K562 (cell line): Measurements from ENCODE around the gene COL23A1. TPM values are rescaled to one million over a fixed set of nuclear protein-coding genes. Genes with fewer than 3 reads are reported as not detected.

Source experiments
- ATAC-seq: fragments of 200-7000 bp; cut with Tn5 transposase; 3 replicates; pipeline ENCODE4 v1.9.1; 2020; ENCODE audit warnings: moderate library complexity
- BruUV-seq: library from RNA; stranded (reverse); fragments of 400-500 nt; replicated peaks from 2 replicates; lab custom pipeline; 2021; lab: Mats Ljungman, UMichigan
- CTCF ChIA-PET: fragments of 300-600 bp; formaldehyde crosslinking; extraction: SDS; loops from one replicate; lab custom pipeline; 2021; ENCODE audit warnings: low intra/inter-chr PET ratio; lab: Yijun Ruan, JAX
- POLR2A ChIA-PET: fragments of 300-600, 350-650 bp; sonication (Branson Sonifier 250); formaldehyde crosslinking; extraction: SDS; loops from one replicate; lab custom pipeline; 2021; ENCODE audit warnings: antibody characterized with exemption, inconsistent platforms; lab: Yijun Ruan, JAX
- DNase-seq, 4 experiments: peaks; one replicate each; pipeline versions ENCODE4 v3.0.0 to v3.0.0-alpha.2; 2011 to 2018; ENCODE audit warnings: low spot score in 3 of 4, mixed read lengths in 3 of 4; ENCODE audit errors: extremely low read depth in 1 of 4
- FAIRE-seq: peaks from 2 replicates; lab custom pipeline; 2011; peaks lifted over from hg19 to GRCh38; lab: Jason Lieb, UNC
- H2AFZ ChIP-seq: 2 replicates; pipeline ENCODE4 v1.6.0; 2011; ENCODE audit warnings: low read depth, low read length, control low read depth, inconsistent platforms
- H3K27ac ChIP-seq: fragments of 200-600 bp; 3 replicates; pipeline ENCODE4 v1.8.0; 2011; ENCODE audit warnings: low read depth, mild to moderate bottlenecking, control low read depth, inconsistent platforms, low read length, moderate library complexity, mixed read lengths; ENCODE audit errors: extremely low read depth
- H3K27me3 ChIP-seq, 2 experiments: fragments of 300-600 bp in 1 of 2; 2 replicates in 1 of 2; 3 replicates in 1 of 2; pipeline versions ENCODE4 v1.6.0 to v1.8.0; 2011; ENCODE audit warnings: inconsistent platforms in 2 of 2, low read length in 2 of 2, mild to moderate bottlenecking in 1 of 2, mixed read lengths in 1 of 2, moderate library complexity in 1 of 2; ENCODE audit not compliant: control insufficient read depth in 2 of 2, insufficient read depth in 2 of 2
- H3K36me3 ChIP-seq: fragments of 300-600 bp; 3 replicates; pipeline ENCODE4 v1.8.0; 2011; ENCODE audit warnings: mild to moderate bottlenecking, low read length, inconsistent platforms; ENCODE audit not compliant: control insufficient read depth, insufficient read depth
- H3K4me1 ChIP-seq, 2 experiments: fragments of 200-600 bp in 1 of 2; replicated peaks in 1 of 2; 2 replicates in 1 of 2; 3 replicates in 1 of 2; pipeline versions ENCODE4 v1.5.1 to v1.8.0; 2011; ENCODE audit warnings: inconsistent platforms in 2 of 2, low read length in 2 of 2, mild to moderate bottlenecking in 1 of 2, mixed read lengths in 1 of 2, moderate library complexity in 1 of 2; ENCODE audit not compliant: control insufficient read depth in 2 of 2, insufficient read depth in 2 of 2
- H3K4me2 ChIP-seq: 2 replicates; pipeline ENCODE4 v1.6.1; 2011; ENCODE audit warnings: low read length, control low read depth, inconsistent platforms, mixed read lengths; ENCODE audit not compliant: insufficient read depth
- H3K4me3 ChIP-seq: fragments of 200-600 bp; sonication (generic), shearing (Covaris generic); 2 replicates; pipeline ENCODE4 v1.5.1; 2016; ENCODE audit warnings: control low read depth, inconsistent platforms
- H3K79me2 ChIP-seq: fragments of 200-600 bp; 3 replicates; pipeline ENCODE4 v1.8.0; 2011; ENCODE audit warnings: low read length, inconsistent platforms; ENCODE audit not compliant: control insufficient read depth, insufficient read depth
- H3K9ac ChIP-seq, 2 experiments: 2 replicates each; pipeline versions ENCODE4 v1.6.0 to v1.6.1; 2011; ENCODE audit warnings: low read depth in 2 of 2, low read length in 2 of 2, control low read depth in 1 of 2, inconsistent platforms in 1 of 2, mild to moderate bottlenecking in 1 of 2, mixed read lengths in 1 of 2; ENCODE audit not compliant: insufficient read depth in 1 of 2
- H3K9me1 ChIP-seq: one replicate; pipeline ENCODE4 v1.6.0; 2011; ENCODE audit warnings: inconsistent platforms, mild to moderate bottlenecking, low read length, moderate library complexity; ENCODE audit not compliant: control insufficient read depth, insufficient read depth
- H3K9me3 ChIP-seq: replicated peaks from 2 replicates; pipeline ENCODE4 v1.5.1; 2011; ENCODE audit warnings: low read depth, low read length, inconsistent platforms; ENCODE audit not compliant: control insufficient read depth, insufficient read depth
- H4K20me1 ChIP-seq: replicated peaks from 2 replicates; pipeline ENCODE4 v1.6.1; 2011; ENCODE audit warnings: low read length, inconsistent platforms, mixed read lengths; ENCODE audit not compliant: control insufficient read depth, insufficient read depth
- CBX2 ChIP-seq: fragments of 200-600 bp; sonication (generic); IDR thresholded peaks from one replicate; pipeline ENCODE4 v1.6.1; 2012; ENCODE audit warnings: mild to moderate bottlenecking, low read length, inconsistent platforms; ENCODE audit not compliant: insufficient read depth, poor library complexity, severe bottlenecking
- CHD2 ChIP-seq: IDR thresholded peaks from 2 replicates; pipeline ENCODE4 v1.6.1; 2011; ENCODE audit warnings: low read depth, low read length
- DPF2 ChIP-seq: fragments of 450-650 bp; IDR thresholded peaks from 2 replicates; pipeline ENCODE4 v1.6.1; 2016
- ESRRB ChIP-seq: fragments of 250-450 bp; sonication (Bioruptor Pico); IDR thresholded peaks from 2 replicates; pipeline ENCODE4 v1.5.0; 2020; ENCODE audit warnings: mild to moderate bottlenecking, moderate library complexity, borderline replicate concordance
- GMEB1 ChIP-seq: fragments of 250-450 bp; sonication (Bioruptor Pico); IDR thresholded peaks from 2 replicates; pipeline ENCODE4 v1.4.0; 2020; ENCODE audit warnings: mild to moderate bottlenecking
- HDAC3 ChIP-seq: fragments of 450-650 bp; IDR thresholded peaks from 2 replicates; pipeline ENCODE4 v1.6.1; 2018; ENCODE audit warnings: borderline replicate concordance, mild to moderate bottlenecking, moderate library complexity; ENCODE audit not compliant: partially characterized antibody
- KLF16 ChIP-seq: IDR thresholded peaks from 2 replicates; pipeline ENCODE4 v1.6.1; 2016; ENCODE audit warnings: antibody characterized with exemption
- MTF1 ChIP-seq: fragments of 250-450 bp; sonication (Bioruptor Pico); IDR thresholded peaks from 2 replicates; pipeline ENCODE4 v1.9.0; 2021; ENCODE audit warnings: moderate library complexity, mild to moderate bottlenecking, inconsistent platforms, borderline replicate concordance
- RBM22 ChIP-seq: fragments of 200-400 bp; formaldehyde crosslinking; IDR thresholded peaks from 2 replicates; pipeline ENCODE4 v1.6.1; 2018; ENCODE audit warnings: low read length, low read depth; ENCODE audit not compliant: poor library complexity, severe bottlenecking
- SMAD4 ChIP-seq: fragments of 250-450 bp; sonication (Bioruptor Pico); conservative IDR thresholded peaks from 2 replicates; pipeline ENCODE4 v1.8.0; 2021; ENCODE audit warnings: inconsistent platforms, mild to moderate bottlenecking, moderate library complexity
- SMARCA4 ChIP-seq: fragments of 450-650 bp; IDR thresholded peaks from 2 replicates; pipeline ENCODE4 v1.6.1; 2016
- STAT5B ChIP-seq: fragments of 250-450 bp; sonication (Bioruptor Pico); IDR thresholded peaks from 2 replicates; pipeline ENCODE4 v1.8.0; 2021; ENCODE audit warnings: mild to moderate bottlenecking, inconsistent platforms
- THRAP3 ChIP-seq: fragments of 450-650 bp; IDR thresholded peaks from 2 replicates; pipeline ENCODE4 v1.6.1; 2016; ENCODE audit warnings: mild to moderate bottlenecking, inconsistent platforms, borderline replicate concordance
- ZBED1 ChIP-seq: IDR thresholded peaks from 2 replicates; pipeline ENCODE4 v1.6.1; 2014
- ZNF583 ChIP-seq: fragments of 250-450 bp; sonication (Bioruptor Pico); IDR thresholded peaks from 2 replicates; pipeline ENCODE4 v1.4.0; 2020
- WGBS: fragments of 100-300 bp; shearing (Covaris generic); methylation state at CpG from one replicate; pipeline ENCODE4 v1.1.6; 2016; ENCODE audit warnings: low coverage, mixed read lengths; ENCODE audit not compliant: insufficient coverage; ENCODE audit errors: missing lambda C conversion rate; 5-methylcytosine and 5-hydroxymethylcytosine counted together
- in situ Hi-C: fragments of 300-500 bp; cut with MboI; formaldehyde crosslinking; loops from 4 replicates; pipeline ENCODE4 v1.15.0; 2018; ENCODE audit warnings: inconsistent platforms, mixed read lengths
- intact Hi-C: fragments of 100-400 bp; cut with micrococcal nuclease; formaldehyde crosslinking; loops from 2 replicates; pipeline ENCODE4 v1.14.2; 2022
- polyA plus RNA-seq, 8 experiments: library from polyadenylated mRNA; depleted of rRNA in 4 of 8; stranded (reverse) in 5 of 8; unstranded in 3 of 8; fragments of >200 nt; fragmentation: Nextera tagmentation in 2 of 8; fragmentation: Illumina TruSeq in 1 of 8; extraction: Ambion mirVana in 2 of 8; extraction: Trizol in 1 of 8; gene quantifications; 2 replicates each; pipeline versions ENCODE4 v1.2.1 to v1.2.3, GENCODE V29; 2011 to 2014; ENCODE audit warnings: inconsistent platforms in 1 of 8, missing spikeins in 1 of 8
- total RNA-seq, 7 experiments: library from RNA; depleted of rRNA in 6 of 7; stranded (reverse); fragments of >200 nt in 6 of 7; fragmentation: Illumina TruSeq in 2 of 7; extraction: Trizol in 2 of 7; gene quantifications; 2 replicates each; pipeline versions ENCODE4 v1.2.1 to v1.2.3, GENCODE V29; 2011 to 2021; ENCODE audit warnings: low replicate concordance in 1 of 7
- TF ChIP-seq, protein P1 (sequence below), 2 experiments: IDR thresholded peaks; 2 replicates each; pipeline ENCODE4 v1.6.1; 2011; ENCODE audit warnings: borderline replicate concordance in 1 of 2, control low read depth in 1 of 2, low read depth in 1 of 2, low read length in 1 of 2, mild to moderate bottlenecking in 1 of 2, mixed read lengths in 1 of 2, moderate library complexity in 1 of 2; ENCODE audit not compliant: insufficient read depth in 1 of 2, insufficient read length in 1 of 2, poor library complexity in 1 of 2, severe bottlenecking in 1 of 2; ENCODE audit errors: extremely low read depth in 1 of 2
- TF ChIP-seq, protein P2 (sequence below): fragments of 450-650 bp; IDR thresholded peaks from 2 replicates; pipeline ENCODE4 v1.6.1; 2016; ENCODE audit warnings: missing biosample characterization, missing genetic modification characterization

The COL23A1 gene
- total and polyA plus RNA-seq, 9 of the 15 experiments (the other 6 are each of a cell fraction or from before 2014, with no cell fraction given): 0.09 TPM; not detected in 8

GRCh38 chr5:178587763-178588611, 2.2 kb downstream of the COL23A1 start:
- DNase-seq (no peak), FAIRE-seq (no peak), ATAC-seq (no peak)
- Histone ChIP-seq H3K9me1 (no peaks in the 10 kb centered on the region), H3K9me3 (no peaks in the 10 kb centered on the region), H2AFZ (no peak overlapping the region), H3K27ac (no peak overlapping the region), H3K79me2 (no peaks in the 10 kb centered on the region), H3K4me1 (peaks cover 0 to 16% of the 10 kb centered on the region in 2 experiments; a peak in 3 of 5 replicates), H3K4me3 (no peak overlapping the region), H3K4me2 (no peak overlapping the region), H3K9ac (no peak overlapping the region), H3K36me3 (no peaks in the 10 kb centered on the region), H3K27me3 (peaks cover 24 to 59% of the 10 kb centered on the region in 2 experiments), H4K20me1 (no peaks in the 10 kb centered on the region; the same call in 1 of the 2 replicates)
- 14% methylated on average over 13 of the region's 13 CpGs for WGBS
- ChIA-PET CTCF (no interaction called here), POLR2A (interaction anchor here (0.6 to 1.2 kb wide), 3 partner anchors 13 to 308 kb away, joined by 3 to 5 read pairs (median 3); no protein-coding TSS in a partner anchor)
- no TSS peak for BruUV-seq
- in situ Hi-C loops (no loop called here), intact Hi-C loops (no loop called here)
- no peak for TF ChIP-seq RBM22
- TF ChIP-seq HDAC3: no peak
- no peak for TF ChIP-seq CBX2
- TF ChIP-seq KLF16: no peak
- no peak for TF ChIP-seq MTF1
- no peak for TF ChIP-seq SMAD4
- TF ChIP-seq CHD2: no peak
- no peak for TF ChIP-seq THRAP3
- TF ChIP-seq SMARCA4: no peak
- TF ChIP-seq ZNF583 (CRISPR knock-in tag): no peak
- TF ChIP-seq, protein P1, sequence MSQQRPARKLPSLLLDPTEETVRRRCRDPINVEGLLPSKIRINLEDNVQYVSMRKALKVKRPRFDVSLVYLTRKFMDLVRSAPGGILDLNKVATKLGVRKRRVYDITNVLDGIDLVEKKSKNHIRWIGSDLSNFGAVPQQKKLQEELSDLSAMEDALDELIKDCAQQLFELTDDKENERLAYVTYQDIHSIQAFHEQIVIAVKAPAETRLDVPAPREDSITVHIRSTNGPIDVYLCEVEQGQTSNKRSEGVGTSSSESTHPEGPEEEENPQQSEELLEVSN (IDR thresholded peaks at IDR 0.05; ENCODE audit: borderline replicate concordance in 1 of 2, extremely low read depth in 1 of 2, insufficient read depth in 1 of 2, insufficient read length in 1 of 2, low read depth in 1 of 2, low read length in 1 of 2, poor library complexity in 1 of 2, severe bottlenecking in 1 of 2): no peak
- TF ChIP-seq GMEB1: no peak
- no peak for TF ChIP-seq DPF2
- no peak for TF ChIP-seq ESRRB (CRISPR knock-in tag)
- no peak for TF ChIP-seq STAT5B (CRISPR knock-in tag)
- TF ChIP-seq ZBED1: no peak
- TF ChIP-seq, protein P2, sequence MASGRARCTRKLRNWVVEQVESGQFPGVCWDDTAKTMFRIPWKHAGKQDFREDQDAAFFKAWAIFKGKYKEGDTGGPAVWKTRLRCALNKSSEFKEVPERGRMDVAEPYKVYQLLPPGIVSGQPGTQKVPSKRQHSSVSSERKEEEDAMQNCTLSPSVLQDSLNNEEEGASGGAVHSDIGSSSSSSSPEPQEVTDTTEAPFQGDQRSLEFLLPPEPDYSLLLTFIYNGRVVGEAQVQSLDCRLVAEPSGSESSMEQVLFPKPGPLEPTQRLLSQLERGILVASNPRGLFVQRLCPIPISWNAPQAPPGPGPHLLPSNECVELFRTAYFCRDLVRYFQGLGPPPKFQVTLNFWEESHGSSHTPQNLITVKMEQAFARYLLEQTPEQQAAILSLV (tag): no peak
